ENCODE data around the gene UCHL1. TPM values are rescaled to one million over a fixed set of nuclear protein-coding genes. Genes with fewer than 3 reads are reported as not detected.
"Not testable (repeated sequence)": the region's sequence is repeated elsewhere in the genome, so short reads cannot be mapped to it uniquely, and the experiment has no call there.

UCHL1 gene
- total RNA-seq, 4 donors from 2014 or later: 7.0 to 61.1 (median 19.0) TPM

- DNase-seq: no peak
- Histone ChIP-seq H3K36me3 (no peaks in the 10 kb centered on the region), H3K9me3 (no peaks in the 10 kb centered on the region), H3K27ac (no peak overlapping the region), H3K4me3 (no peak overlapping the region), H3K27me3 (no peaks in the 10 kb centered on the region), H3K4me1 (no peaks in the 10 kb centered on the region)
- no peak for TF ChIP-seq POLR2A (IDR thresholded peaks at IDR 0.05)
- no peak for TF ChIP-seq CTCF (IDR thresholded peaks at IDR 0.05)
These were observed 7.5 kb downstream of the UCHL1 start for GRCh38 chr4:41264212-41264611.

GRCh38 chr4:41267997-41268396, 11.3 kb downstream of the UCHL1 start:
- no peaks in the 10 kb centered on the region for H3K27me3 ChIP-seq
- no peak for TF ChIP-seq POLR2A (IDR thresholded peaks at IDR 0.05)
- H3K4me1 ChIP-seq: no peaks in the 10 kb centered on the region
- no peak for DNase-seq
- no peaks in the 10 kb centered on the region for H3K9me3 ChIP-seq
- H3K4me3 ChIP-seq: no peak overlapping the region
- no peak overlapping the region for H3K27ac ChIP-seq
- H3K36me3 ChIP-seq: no peaks in the 10 kb centered on the region

- Histone ChIP-seq H3K36me3 (no peaks in the 10 kb centered on the region), H3K4me3 (no peak overlapping the region), H3K27ac (no peak overlapping the region), H3K9me3 (no peaks in the 10 kb centered on the region), H3K4me1 (no peaks in the 10 kb centered on the region), H3K27me3 (no peaks in the 10 kb centered on the region)
- TF ChIP-seq POLR2A (IDR thresholded peaks at IDR 0.05): no peak
- TF ChIP-seq CTCF (IDR thresholded peaks at IDR 0.05): no peak
- DNase-seq: no peak
These were observed 12.2 kb downstream of the UCHL1 start for GRCh38 chr4:41268721-41269517.

- no peak for TF ChIP-seq CTCF (IDR thresholded peaks at IDR 0.05)
- TF ChIP-seq POLR2A (IDR thresholded peaks at IDR 0.05): no peak
- H3K36me3 ChIP-seq: no peaks in the 10 kb centered on the region
- H3K27me3 ChIP-seq: no peaks in the 10 kb centered on the region
- H3K4me1 ChIP-seq: no peaks in the 10 kb centered on the region
- H3K4me3 ChIP-seq: no peak overlapping the region
- DNase-seq: no peak
- no peaks in the 10 kb centered on the region for H3K9me3 ChIP-seq
- no peak overlapping the region for H3K27ac ChIP-seq
These were observed 13.0 kb downstream of the UCHL1 start for GRCh38 chr4:41269682-41270081.

- not testable (repeated sequence) for H3K4me1 ChIP-seq, H3K4me3 ChIP-seq, H3K9me3 ChIP-seq, H3K27me3 ChIP-seq, DNase-seq, H3K27ac ChIP-seq, H3K36me3 ChIP-seq
These were observed 19.2 kb downstream of the UCHL1 start for GRCh38 chr4:41275931-41276330.

GRCh38 chr4:41280010-41280409, 23.3 kb downstream of the UCHL1 start:
- H3K9me3 ChIP-seq: no peaks in the 10 kb centered on the region
- H3K4me1 ChIP-seq: no peaks in the 10 kb centered on the region
- H3K36me3 ChIP-seq: no peaks in the 10 kb centered on the region
- no peaks in the 10 kb centered on the region for H3K27me3 ChIP-seq
- no peak overlapping the region for H3K27ac ChIP-seq
- no peak for DNase-seq
- no peak overlapping the region for H3K4me3 ChIP-seq
- TF ChIP-seq CTCF (IDR thresholded peaks at IDR 0.05): no peak

All from Peyer's patch (tissue), 4 donors.